Heart left ventricle (tissue), 16 donors: ENCODE data around the gene KLHL7. TPM values are rescaled to one million over a fixed set of nuclear protein-coding genes. Genes with fewer than 3 reads are reported as not detected.

Experiments used
- ATAC-seq, 4 donors: fragments of 200-7000 bp; cut with Tn5 transposase; one replicate each; pipeline ENCODE4 v1.9.1; 2020 to 2022; ENCODE audit warnings: moderate library complexity in 4 of 4, mild to moderate bottlenecking in 3 of 4, moderate number of reproducible peaks in 1 of 4
- DNase-seq, 5 donors: peaks; one replicate each; pipeline ENCODE4 v3.0.0-alpha.2; 2020
- H3K27ac ChIP-seq, 12 donors: fragments of 200-600 bp; sonication (generic) in 4 of 12; one replicate each; pipeline versions ENCODE4 v1.5.0 to v1.8.0; 2016 to 2022; ENCODE audit warnings: mild to moderate bottlenecking in 2 of 12
- H3K27me3 ChIP-seq, 9 donors: fragments of 200-600 bp; sonication (generic) in 2 of 9; one replicate each; pipeline versions ENCODE4 v1.5.1 to v1.8.0; 2016 to 2022; ENCODE audit warnings: mild to moderate bottlenecking in 3 of 9
- H3K36me3 ChIP-seq, 9 donors: fragments of 200-600 bp; sonication (generic) in 2 of 9; one replicate each; pipeline versions ENCODE4 v1.5.0 to v1.8.0; 2018 to 2022; ENCODE audit warnings: mild to moderate bottlenecking in 2 of 9
- H3K4me1 ChIP-seq, 12 donors: fragments of 200-600 bp; sonication (generic) in 4 of 12; one replicate each; pipeline versions ENCODE4 v1.5.0 to v1.8.0; 2016 to 2022; ENCODE audit warnings: mild to moderate bottlenecking in 3 of 12
- H3K4me3 ChIP-seq, 12 donors: fragments of 200-600 bp; sonication (generic) in 4 of 12; one replicate each; pipeline versions ENCODE4 v1.5.0 to v1.8.0; 2017 to 2022; ENCODE audit warnings: mild to moderate bottlenecking in 9 of 12, moderate library complexity in 4 of 12
- H3K9me3 ChIP-seq, 12 donors: fragments of 200-600 bp; sonication (generic) in 4 of 12; one replicate each; pipeline versions ENCODE4 v1.5.0 to v1.8.0; 2016 to 2022; ENCODE audit warnings: mild to moderate bottlenecking in 1 of 12
- CTCF ChIP-seq, 12 donors: fragments of 200-600 bp; sonication (generic) in 4 of 12; IDR thresholded peaks; one replicate each; pipeline versions ENCODE4 v1.5.0 to v1.8.0; 2018 to 2022; ENCODE audit warnings: antibody characterized with exemption in 12 of 12, mild to moderate bottlenecking in 5 of 12
- POLR2A ChIP-seq, 2 donors: fragments of 450-650 bp; IDR thresholded peaks; one replicate each; pipeline ENCODE4 v1.6.1; 2017; ENCODE audit warnings: antibody characterized with exemption in 2 of 2, mild to moderate bottlenecking in 2 of 2, moderate library complexity in 2 of 2
- WGBS, 4 donors: extraction: QIAGEN DNeasy Blood & Tissue Kit in 2 of 4; methylation state at CpG; one replicate each; pipeline versions ENCODE4 v1.1.5 to v1.1.7; 2013 to 2018; 5-methylcytosine and 5-hydroxymethylcytosine counted together
- intact Hi-C, 10 donors: fragments of 100-400 bp; cut with DNase I; formaldehyde crosslinking; loops; one replicate each; pipeline versions ENCODE4 v1.11.1 to v1.14.2; 2022
- polyA plus RNA-seq, 2 donors: library from polyadenylated mRNA; stranded (reverse); fragments of 200-250 nt; gene quantifications; one replicate each; pipeline ENCODE4 v1.2.3, GENCODE V29; 2013
- total RNA-seq, 9 donors: library from RNA; depleted of rRNA in 2 of 9; stranded (reverse); fragments of >200 nt in 2 of 9; fragmentation: NEBNext Ultra II Directional in 3 of 9; extraction: Animal tissue kit (Norgen Biotek cat#: 25700) in 3 of 9; gene quantifications; one replicate each; pipeline versions ENCODE4 v1.1.0 to v1.2.4, GENCODE V29; 2016 to 2023
- donor health status: ischemic (EF 13 %, LVEDD 7.1; RV severe dilation, severe dysfunction).
- donor health status: healthy with polysubstance abuse.
- donor health status: DM: no; HTN: yes; CAD: no.
- donor health status: DM: no; HTN: no; CAD: no.
- donor health status: ischemic (EF 25% LVEDD 6.9; RV normal size, moderate dysfunction).
- donor health status: ischemic (EF 25% LVEDD 5.7; RV mildly dilated, moderate dysfunction).
- donor health status: healthy.
- donor health status: DM: yes; HTN: yes; CAD: no.
- donor health status: ischemic (EF 35%, LVEDD 5.7; RV mildly dilated, moderate dysfunction).
- donor health status: nonischemic (EF 11% LVEDD 7.7; RV severe dilation, severe dysfunction).
- donor health status: DM: yes; HTN: yes; CAD: no.
- donor health status: PGD.
- donor health status: ischemic (EF 29% LVEDD 5.4; RV normal size, mild dysfunction).
- donor health status: nonischemic (EF 23%, LVEDD 6.1; RV moderate dilation, normal function).

KLHL7 gene
- total and polyA plus RNA-seq, 11 donors: 48.0 to 159 (median 108) TPM

- H3K36me3 ChIP-seq: no peaks in the 10 kb centered on the region
- H3K27ac ChIP-seq: no peak overlapping the region
- ATAC-seq: no peak
- no peaks in the 10 kb centered on the region for H3K27me3 ChIP-seq
- intact Hi-C loops: no loop called here
- no peak for TF ChIP-seq POLR2A (IDR thresholded peaks at IDR 0.05)
- TF ChIP-seq CTCF (IDR thresholded peaks at IDR 0.05): no peak
- H3K9me3 ChIP-seq: no peaks in the 10 kb centered on the region
- no peak for DNase-seq
- WGBS, 4 donors: 16 to 28% (median 19%) methylated on average over 2 of the region's 2 CpGs
- no peak overlapping the region for H3K4me3 ChIP-seq
- H3K4me1 ChIP-seq: peaks cover 0 to 34% (median 8%) of the 10 kb centered on the region in 12 donors
These were observed 32.7 kb upstream of the KLHL7 start for GRCh38 chr7:23072922-23073321.

GRCh38 chr7:23074443-23075261 is 30.9 kb upstream of the KLHL7 start:
- Histone ChIP-seq H3K4me1 (peaks cover 0 to 34% (median 8%) of the 10 kb centered on the region in 12 donors), H3K4me3 (no peak overlapping the region), H3K36me3 (no peaks in the 10 kb centered on the region), H3K27me3 (no peaks in the 10 kb centered on the region), H3K9me3 (no peaks in the 10 kb centered on the region), H3K27ac (peak overlapping the region in 9 of 12 donors; percentile 20 to 78 (median 49))
- DNase-seq: no peak
- intact Hi-C loops: no loop called here
- 32 to 40% (median 33%) methylated on average over 2 of the region's 2 CpGs for WGBS, 4 donors
- peak in 1 of 4 donors; percentile 18 for ATAC-seq
- TF ChIP-seq POLR2A (IDR thresholded peaks at IDR 0.05) (no peak), CTCF (IDR thresholded peaks at IDR 0.05) (no peak)

- no peak overlapping the region for H3K4me3 ChIP-seq
- no peaks in the 10 kb centered on the region for H3K27me3 ChIP-seq
- intact Hi-C loops: no loop called here
- H3K4me1 ChIP-seq: peaks cover 0 to 34% (median 8%) of the 10 kb centered on the region in 12 donors
- TF ChIP-seq POLR2A (IDR thresholded peaks at IDR 0.05): no peak
- TF ChIP-seq CTCF (IDR thresholded peaks at IDR 0.05): no peak
- 30 to 51% (median 44%) methylated on average over 3 of the region's 3 CpGs for WGBS, 4 donors
- DNase-seq (no peak), ATAC-seq (peak; percentile 72 to 84 (median 75))
- H3K9me3 ChIP-seq: no peaks in the 10 kb centered on the region
- peak overlapping the region in 10 of 12 donors; percentile 39 to 78 (median 52) for H3K27ac ChIP-seq
- no peaks in the 10 kb centered on the region for H3K36me3 ChIP-seq
These were observed 30.0 kb upstream of the KLHL7 start for GRCh38 chr7:23075571-23075970.

GRCh38 chr7:23076772-23077171 is 28.8 kb upstream of the KLHL7 start:
- Histone ChIP-seq H3K9me3 (no peaks in the 10 kb centered on the region), H3K4me3 (no peak overlapping the region), H3K4me1 (peaks cover 0 to 34% (median 8%) of the 10 kb centered on the region in 12 donors), H3K27ac (peak overlapping the region in 10 of 12 donors; percentile 33 to 78 (median 53)), H3K36me3 (no peaks in the 10 kb centered on the region), H3K27me3 (no peaks in the 10 kb centered on the region)
- TF ChIP-seq POLR2A (IDR thresholded peaks at IDR 0.05) (no peak), CTCF (IDR thresholded peaks at IDR 0.05) (no peak)
- intact Hi-C loops: no loop called here
- ATAC-seq: peak in 1 of 4 donors; percentile 35
- 4 to 13% (median 10%) methylated on average over 3 of the region's 3 CpGs for WGBS, 4 donors
- DNase-seq: no peak
